ENCODE measurements around the gene SLC25A47. TPM values are rescaled to one million over a fixed set of nuclear protein-coding genes. Genes with fewer than 3 reads are reported as not detected.

The SLC25A47 gene
- total RNA-seq, 1 experiment from 2014 or later, result 0.13 TPM

DNA sequence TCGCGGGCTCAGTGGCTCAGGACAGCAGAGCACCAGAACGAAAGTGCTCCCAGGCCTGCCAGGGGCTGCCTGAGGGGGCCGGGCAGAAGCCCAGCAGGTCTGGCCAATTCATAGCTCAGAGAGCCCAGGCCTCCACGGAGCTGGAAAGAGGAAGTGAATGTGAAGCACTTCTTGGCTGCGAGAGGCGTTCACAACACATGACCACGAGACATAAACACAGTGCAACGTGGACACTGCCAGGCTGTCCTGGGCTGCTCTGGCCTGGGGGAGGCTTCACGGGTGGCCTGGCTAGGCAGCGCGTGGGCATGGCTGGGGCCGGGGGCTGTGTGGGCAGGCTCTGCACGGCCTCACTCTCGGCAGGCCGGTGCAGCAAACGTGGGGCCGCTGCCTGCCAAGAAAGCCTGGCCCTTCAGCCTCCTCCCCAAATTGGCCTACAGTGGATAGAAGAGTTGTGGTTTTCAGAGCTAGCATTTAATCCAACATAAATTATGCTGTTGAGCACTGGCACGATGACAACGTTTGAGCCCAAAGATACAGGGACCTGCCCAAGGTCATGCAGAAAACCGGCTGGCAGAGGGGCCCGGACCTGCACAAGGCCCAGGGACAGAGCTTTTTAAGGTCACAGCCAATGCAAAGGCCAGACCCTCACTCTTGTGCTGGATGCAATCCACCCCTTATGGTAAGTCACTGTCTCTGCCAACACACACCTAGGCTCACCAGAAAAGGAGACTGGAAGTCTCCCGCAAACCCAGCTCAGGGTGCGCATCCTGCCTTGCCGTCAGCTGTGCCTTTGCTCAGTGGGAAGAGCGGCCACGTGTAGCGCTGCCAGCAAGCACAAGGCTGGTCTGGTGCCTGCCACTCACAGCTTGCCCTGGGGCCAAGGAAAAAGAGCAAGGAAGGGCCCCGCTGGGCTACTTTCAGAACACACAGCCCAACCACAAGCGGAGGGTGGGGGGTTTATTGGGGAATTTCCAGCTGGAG lies 25.5 kb upstream of the SLC25A47 start:
- Mint-ChIP-seq H3K4me3 (no peak overlapping the region), H3K36me3 (ENCODE audit: insufficient read depth in 1 of 3, low read depth in 3 of 3) (peaks cover 28 to 60% (median 53%) of the 10 kb centered on the region in 3 experiments), H3K27me3 (ENCODE audit: low read depth) (no peaks in the 10 kb centered on the region), H3K4me1 (0 out of 4 replicates have a peak, but pooled peaks cover 0 to 1% of the 10 kb centered on the region in 2 experiments), H3K27ac (peak overlapping the region in 2 of 3 experiments; percentile 49 to 66; a peak in 3 of 7 replicates), H3K9me3 (no peaks in the 10 kb centered on the region; a peak in 1 of 5 replicates)
- Histone ChIP-seq H3K79me1 (ENCODE audit: insufficient read depth, low read depth, low read length, poor library complexity, severe bottlenecking) (peaks cover 5% of the 10 kb centered on the region), H3K9ac (ENCODE audit: extremely low read depth, insufficient read length, low read length) (no peak overlapping the region), H2AFZ (ENCODE audit: low read length) (no peak overlapping the region), H3K18ac (ENCODE audit: insufficient read length, low read depth, low read length) (no peak overlapping the region), H3K4me2 (ENCODE audit: insufficient read depth, insufficient read length, low read length) (no peak overlapping the region), H2BK5ac (ENCODE audit: insufficient read length, low read length) (no peak overlapping the region), H3K56ac (ENCODE audit: insufficient read length, low read depth, low read length) (no peak overlapping the region), H2BK120ac (ENCODE audit: low read depth, low read length, poor library complexity, severe bottlenecking) (no peak overlapping the region), H3K79me2 (ENCODE audit: insufficient read depth, low read length) (no peaks in the 10 kb centered on the region; the same call in 1 of the 2 replicates), H3K4ac (ENCODE audit: low read depth, low read length) (no peak overlapping the region), H3K14ac (ENCODE audit: insufficient read depth, low read length) (no peak overlapping the region), H2BK12ac (ENCODE audit: insufficient read length, low read depth, low read length) (no peak overlapping the region), H3K23me2 (ENCODE audit: insufficient read length, low read depth, low read length, poor library complexity, severe bottlenecking) (no peaks in the 10 kb centered on the region), H2BK15ac (ENCODE audit: low read depth, low read length) (no peak overlapping the region), H4K8ac (replicated peaks; ENCODE audit: insufficient read length, low read depth, low read length) (no peak overlapping the region), H3K9me3 (ENCODE audit: control insufficient read depth, low read depth, low read length) (no peaks in the 10 kb centered on the region), H4K91ac (ENCODE audit: insufficient read length, low read depth, low read length) (no peak overlapping the region), H4K20me1 (ENCODE audit: control insufficient read depth, insufficient read depth, insufficient read length) (no peaks in the 10 kb centered on the region), H3T11ph (ENCODE audit: low read length) (no peak overlapping the region), H3K27ac (ENCODE audit: insufficient read length, low read depth, low read length) (no peak overlapping the region), H2AK5ac (ENCODE audit: insufficient read length, low read length) (no peak overlapping the region), H3K23ac (ENCODE audit: insufficient read length, low read depth, low read length) (no peak overlapping the region), H2BK20ac (ENCODE audit: low read depth, low read length, poor library complexity, severe bottlenecking) (no peak overlapping the region), H3K27me3 (ENCODE audit: insufficient read depth, low read length) (no peaks in the 10 kb centered on the region), H4K5ac (ENCODE audit: insufficient read length, low read depth, low read length) (no peak overlapping the region), H3K4me1 (ENCODE audit: insufficient read depth, low read length) (no peaks in the 10 kb centered on the region)
- TF ChIP-seq, protein P1, sequence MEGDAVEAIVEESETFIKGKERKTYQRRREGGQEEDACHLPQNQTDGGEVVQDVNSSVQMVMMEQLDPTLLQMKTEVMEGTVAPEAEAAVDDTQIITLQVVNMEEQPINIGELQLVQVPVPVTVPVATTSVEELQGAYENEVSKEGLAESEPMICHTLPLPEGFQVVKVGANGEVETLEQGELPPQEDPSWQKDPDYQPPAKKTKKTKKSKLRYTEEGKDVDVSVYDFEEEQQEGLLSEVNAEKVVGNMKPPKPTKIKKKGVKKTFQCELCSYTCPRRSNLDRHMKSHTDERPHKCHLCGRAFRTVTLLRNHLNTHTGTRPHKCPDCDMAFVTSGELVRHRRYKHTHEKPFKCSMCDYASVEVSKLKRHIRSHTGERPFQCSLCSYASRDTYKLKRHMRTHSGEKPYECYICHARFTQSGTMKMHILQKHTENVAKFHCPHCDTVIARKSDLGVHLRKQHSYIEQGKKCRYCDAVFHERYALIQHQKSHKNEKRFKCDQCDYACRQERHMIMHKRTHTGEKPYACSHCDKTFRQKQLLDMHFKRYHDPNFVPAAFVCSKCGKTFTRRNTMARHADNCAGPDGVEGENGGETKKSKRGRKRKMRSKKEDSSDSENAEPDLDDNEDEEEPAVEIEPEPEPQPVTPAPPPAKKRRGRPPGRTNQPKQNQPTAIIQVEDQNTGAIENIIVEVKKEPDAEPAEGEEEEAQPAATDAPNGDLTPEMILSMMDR (conservative IDR thresholded peaks at IDR 0.05), result no peak
- no peak for DNase-seq
- no CpG with 5 or more reads among the region's 30 CpGs for WGBS (ENCODE audit: extremely low coverage, insufficient read length, low lambda C conversion rate)
